Gastroesophageal sphincter (tissue), 4 donors: ENCODE data around the gene TNFRSF8. TPM values are rescaled to one million over a fixed set of nuclear protein-coding genes. Genes with fewer than 3 reads are reported as not detected.

Experiments used
- ATAC-seq: fragments of 150-250 bp; one replicate; pipeline ENCODE4 v1.9.1; 2016; ENCODE audit warnings: mild to moderate bottlenecking, moderate library complexity
- H3K27ac ChIP-seq, 4 donors: fragments of 200-600 bp; sonication (generic) in 3 of 4; 1 replicate in 3 of 4; 2 replicates in 1 of 4; pipeline ENCODE4 v1.5.1; 2016 to 2019
- H3K27me3 ChIP-seq: fragments of 200-600 bp; sonication (generic); one replicate; pipeline ENCODE4 v1.5.1; 2019
- H3K36me3 ChIP-seq, 2 donors: fragments of 200-600 bp; sonication (generic); one replicate each; pipeline ENCODE4 v1.5.1; 2019; ENCODE audit warnings: control low read depth in 1 of 2
- H3K4me1 ChIP-seq, 3 donors: fragments of 200-600 bp; sonication (generic); 1 replicate in 2 of 3; 2 replicates in 1 of 3; pipeline ENCODE4 v1.5.1; 2016 to 2019; ENCODE audit warnings: control low read depth in 2 of 3
- H3K4me3 ChIP-seq, 2 donors: fragments of 200-600 bp; sonication (generic); one replicate each; pipeline ENCODE4 v1.5.1; 2019; ENCODE audit warnings: mild to moderate bottlenecking in 1 of 2, moderate library complexity in 1 of 2
- H3K9me3 ChIP-seq, 3 donors: fragments of 200-600 bp; sonication (generic); one replicate each; pipeline ENCODE4 v1.5.1; 2017 to 2019; ENCODE audit warnings: control low read depth in 2 of 3
- EP300 ChIP-seq: sonication (generic); formaldehyde crosslinking; IDR thresholded peaks from one replicate; pipeline ENCODE4 v1.6.1; 2017; ENCODE audit warnings: antibody characterized with exemption, mild to moderate bottlenecking
- POLR2A ChIP-seq, 2 donors: fragments of 450-650 bp; IDR thresholded peaks; one replicate each; pipeline ENCODE4 v1.6.1; 2017; ENCODE audit warnings: antibody characterized with exemption in 2 of 2, mild to moderate bottlenecking in 2 of 2, moderate library complexity in 1 of 2
- POLR2AphosphoS5 ChIP-seq: sonication (generic); formaldehyde crosslinking; IDR thresholded peaks from one replicate; pipeline ENCODE4 v1.6.1; 2017; ENCODE audit warnings: antibody characterized with exemption
- WGBS, 2 donors: methylation state at CpG; one replicate each; pipeline ENCODE4 v1.1.5; 2018; ENCODE audit warnings: low coverage in 1 of 2; 5-methylcytosine and 5-hydroxymethylcytosine counted together
- total RNA-seq, 4 donors: library from RNA; depleted of rRNA; stranded (reverse); fragments of >200 nt; gene quantifications; one replicate each; pipeline ENCODE4 v1.1.0, GENCODE V29; 2016
- TF ChIP-seq, protein P1 (sequence below), 4 experiments: fragments of 200-600 bp in 2 of 4; fragments of 450-650 bp in 2 of 4; sonication (generic) in 1 of 4; IDR thresholded peaks; one replicate each; pipeline ENCODE4 v1.5.1; 2017 to 2019; ENCODE audit warnings: antibody characterized with exemption in 4 of 4, mild to moderate bottlenecking in 2 of 4, moderate library complexity in 2 of 4

Gene TNFRSF8
- total RNA-seq, 4 donors from 2014 or later, result 0.47 to 4.2 (median 1.4) TPM

- no peak overlapping the region for H3K27ac ChIP-seq
- H3K27me3 ChIP-seq, result no peaks in the 10 kb centered on the region
- 90 to 94% methylated on average over 2 to 8 of the region's 8 CpGs for WGBS, 2 donors
- TF ChIP-seq EP300, result no peak
- TF ChIP-seq, protein P1, sequence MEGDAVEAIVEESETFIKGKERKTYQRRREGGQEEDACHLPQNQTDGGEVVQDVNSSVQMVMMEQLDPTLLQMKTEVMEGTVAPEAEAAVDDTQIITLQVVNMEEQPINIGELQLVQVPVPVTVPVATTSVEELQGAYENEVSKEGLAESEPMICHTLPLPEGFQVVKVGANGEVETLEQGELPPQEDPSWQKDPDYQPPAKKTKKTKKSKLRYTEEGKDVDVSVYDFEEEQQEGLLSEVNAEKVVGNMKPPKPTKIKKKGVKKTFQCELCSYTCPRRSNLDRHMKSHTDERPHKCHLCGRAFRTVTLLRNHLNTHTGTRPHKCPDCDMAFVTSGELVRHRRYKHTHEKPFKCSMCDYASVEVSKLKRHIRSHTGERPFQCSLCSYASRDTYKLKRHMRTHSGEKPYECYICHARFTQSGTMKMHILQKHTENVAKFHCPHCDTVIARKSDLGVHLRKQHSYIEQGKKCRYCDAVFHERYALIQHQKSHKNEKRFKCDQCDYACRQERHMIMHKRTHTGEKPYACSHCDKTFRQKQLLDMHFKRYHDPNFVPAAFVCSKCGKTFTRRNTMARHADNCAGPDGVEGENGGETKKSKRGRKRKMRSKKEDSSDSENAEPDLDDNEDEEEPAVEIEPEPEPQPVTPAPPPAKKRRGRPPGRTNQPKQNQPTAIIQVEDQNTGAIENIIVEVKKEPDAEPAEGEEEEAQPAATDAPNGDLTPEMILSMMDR (IDR thresholded peaks at IDR 0.05), result no peak
- no peak for TF ChIP-seq POLR2A (IDR thresholded peaks at IDR 0.05)
- no peaks in the 10 kb centered on the region for H3K9me3 ChIP-seq
- no peaks in the 10 kb centered on the region for H3K4me1 ChIP-seq
- peaks cover 0 to 90% of the 10 kb centered on the region in 2 donors for H3K36me3 ChIP-seq
- no peak overlapping the region for H3K4me3 ChIP-seq
- no peak for ATAC-seq
These were observed 34.9 kb upstream of the TNFRSF8 start for GRCh38 chr1:12028248-12028647.

DNA sequence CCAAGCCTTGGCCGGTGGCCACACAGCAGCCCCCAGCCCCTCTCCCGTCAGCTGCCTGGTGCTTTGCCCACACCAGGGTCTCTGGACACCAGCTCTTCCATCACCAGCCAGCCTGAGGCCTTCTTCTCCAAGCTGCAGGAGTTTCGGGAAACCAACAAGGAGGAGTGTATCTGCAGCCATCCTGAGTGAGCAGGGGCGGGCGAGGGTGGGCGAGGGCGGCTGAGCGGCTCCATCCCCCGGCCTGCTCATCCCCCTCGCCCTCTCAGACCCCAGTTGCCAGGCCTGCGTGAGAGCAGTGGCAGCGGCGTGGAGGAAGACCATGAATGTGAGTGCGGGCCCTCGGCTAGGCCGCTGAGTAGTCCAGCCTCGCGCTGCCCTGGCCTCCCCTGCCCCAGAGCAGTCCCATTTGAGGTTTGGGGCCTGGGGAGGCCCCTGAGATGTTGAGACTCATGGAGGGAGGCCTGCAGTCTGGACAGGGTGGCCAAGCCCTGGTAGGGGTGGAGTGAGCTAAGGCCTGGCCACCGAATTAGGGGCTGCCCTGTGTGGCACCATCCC is 34.1 kb upstream of the TNFRSF8 start:
- H3K27me3 ChIP-seq, result no peaks in the 10 kb centered on the region
- no peaks in the 10 kb centered on the region for H3K4me1 ChIP-seq
- H3K36me3 ChIP-seq, result peaks cover 0 to 83% of the 10 kb centered on the region in 2 donors
- H3K4me3 ChIP-seq, result no peak overlapping the region
- H3K27ac ChIP-seq, result no peak overlapping the region
- ATAC-seq, result no peak
- no CpG with 5 or more reads among the region's 19 CpGs for WGBS, 2 donors
- H3K9me3 ChIP-seq, result no peaks in the 10 kb centered on the region
- TF ChIP-seq EP300 (no peak), POLR2AphosphoS5 (no peak), POLR2A (IDR thresholded peaks at IDR 0.05) (no peak)
- TF ChIP-seq, protein P1 (IDR thresholded peaks at IDR 0.05), result no peak

- H3K4me1 ChIP-seq, result no peaks in the 10 kb centered on the region
- no peaks in the 10 kb centered on the region for H3K27me3 ChIP-seq
- peaks cover 0 to 75% of the 10 kb centered on the region in 2 donors for H3K36me3 ChIP-seq
- TF ChIP-seq POLR2AphosphoS5 (no peak), POLR2A (IDR thresholded peaks at IDR 0.05) (no peak), EP300 (no peak)
- TF ChIP-seq, protein P1 (IDR thresholded peaks at IDR 0.05), result no peak
- ATAC-seq, result no peak
- 50% methylated on average over 2 of the region's 32 CpGs; no CpG with 5 or more reads in 1 of the 2 donors for WGBS, 2 donors
- no peak overlapping the region for H3K27ac ChIP-seq
- H3K9me3 ChIP-seq, result no peaks in the 10 kb centered on the region
- H3K4me3 ChIP-seq, result no peak overlapping the region
These were observed 33.3 kb upstream of the TNFRSF8 start for GRCh38 chr1:12029720-12030339.

GRCh38 chr1:12031039-12031980 is 31.8 kb upstream of the TNFRSF8 start:
- no peak for TF ChIP-seq EP300
- TF ChIP-seq, protein P1 (IDR thresholded peaks at IDR 0.05), result peak in 3 of 4 experiments; percentile 46 to 67 (median 47)
- no peaks in the 10 kb centered on the region for H3K9me3 ChIP-seq
- 56 to 100% methylated on average over 1 of the region's 20 CpGs for WGBS, 2 donors
- peak; percentile 59 for ATAC-seq
- H3K27me3 ChIP-seq, result no peaks in the 10 kb centered on the region
- no peaks in the 10 kb centered on the region for H3K4me1 ChIP-seq
- H3K36me3 ChIP-seq, result peaks cover 0 to 60% of the 10 kb centered on the region in 2 donors
- no peak overlapping the region for H3K27ac ChIP-seq
- H3K4me3 ChIP-seq, result no peak overlapping the region
